COLO668 (cell line): ENCODE measurements around the gene CDC73.
"Not testable (repeated sequence)": the region's sequence is repeated elsewhere in the genome, so short reads cannot be mapped to it uniquely, and the experiment has no call there.

Source experiments
- DNase-seq: peaks from one replicate; lab custom pipeline; 2025; ENCODE audit not compliant: unreplicated experiment; lab: John Stamatoyannopoulos, UW

Gene CDC73

GRCh38 chr1:193113992-193114332 lies 7.9 kb upstream of the CDC73 start:
- DNase-seq = no peak

- no peak for DNase-seq
Measured at GRCh38 chr1:193114485-193115095, 7.2 kb upstream of the CDC73 start.

DNA sequence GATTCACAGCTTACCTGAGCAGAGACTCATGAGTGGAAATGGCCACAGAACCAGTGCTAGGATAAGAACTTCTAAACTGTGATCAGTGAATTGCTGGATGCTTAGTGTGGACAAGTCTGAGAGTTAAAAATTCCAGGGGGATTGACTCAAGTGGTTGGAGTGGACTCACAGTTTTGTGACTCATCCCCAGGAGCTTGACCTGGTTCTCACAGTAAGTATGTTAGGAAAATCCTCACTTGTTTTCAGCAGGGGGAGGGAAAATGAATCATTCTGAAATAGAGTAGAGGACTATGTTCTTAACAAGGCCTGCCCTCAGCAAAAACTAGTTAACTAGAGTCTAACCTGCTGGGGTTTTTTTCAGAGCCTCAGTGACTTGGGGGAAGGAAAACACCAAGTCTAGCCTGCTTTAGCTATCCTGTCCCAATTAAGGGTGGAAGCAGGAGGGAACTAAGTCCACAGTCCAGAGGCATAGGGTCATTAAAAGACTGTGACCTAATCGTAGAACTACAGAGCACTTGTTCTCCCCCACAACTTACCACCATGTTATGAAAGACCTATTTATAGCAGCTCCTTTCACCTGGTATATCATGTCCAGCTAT lies 6.1 kb upstream of the CDC73 start:
- DNase-seq = no peak

GRCh38 chr1:193117167-193117566 lies 4.7 kb upstream of the CDC73 start:
- not testable (repeated sequence) for DNase-seq

DNA sequence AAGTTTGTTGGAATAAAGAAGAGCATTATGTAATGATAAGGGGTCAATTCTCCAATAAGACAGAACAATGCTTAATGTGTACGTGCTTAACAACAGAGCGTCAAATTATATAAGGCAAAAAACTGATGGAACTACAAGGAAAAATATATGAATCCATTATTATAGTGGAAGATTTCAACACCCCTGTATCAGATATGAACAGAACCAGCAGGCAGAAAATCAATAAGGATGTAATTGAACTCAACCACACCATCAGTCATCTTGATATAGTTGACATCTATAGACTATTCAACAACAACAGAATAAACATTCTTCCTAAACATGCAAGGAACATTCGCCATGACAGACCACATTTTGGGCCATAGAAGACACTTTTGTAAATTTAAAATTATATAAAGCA lies 3.6 kb upstream of the CDC73 start:
- no peak for DNase-seq

GRCh38 chr1:193118803-193119730 lies 2.8 kb upstream of the CDC73 start:
- no peak for DNase-seq

DNA sequence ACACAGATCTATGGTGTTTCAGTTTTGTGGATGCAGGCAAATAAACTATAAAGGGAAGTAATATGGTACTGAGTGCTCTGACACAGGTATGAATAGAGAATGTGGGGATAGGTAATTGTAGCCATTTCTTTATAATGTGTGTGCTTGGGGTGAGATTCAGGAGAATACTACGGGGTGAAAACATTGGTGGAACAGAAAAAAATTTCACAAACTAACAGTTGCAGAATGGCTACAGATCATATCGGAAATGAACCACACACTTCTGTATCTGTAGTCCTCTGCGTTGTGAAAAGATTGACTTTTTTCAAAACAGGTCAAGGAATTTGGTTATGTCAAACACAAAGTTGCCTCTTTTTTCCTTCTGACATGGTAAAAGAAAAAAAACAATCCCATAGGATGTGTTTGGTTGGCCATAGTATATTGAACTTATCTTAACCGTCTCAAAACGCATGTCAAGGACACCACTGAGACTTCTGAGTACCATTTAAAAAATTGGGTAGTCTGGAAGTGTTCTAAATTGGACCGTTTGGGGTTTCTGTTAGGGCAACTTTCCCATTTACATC lies 1.1 kb upstream of the CDC73 start:
- DNase-seq = no peak

GRCh38 chr1:193123751-193124150 lies 1.9 kb downstream of the CDC73 start:
- no peak for DNase-seq

GRCh38 chr1:193125369-193125768 lies 3.5 kb downstream of the CDC73 start:
- DNase-seq = no peak

- no peak for DNase-seq
Measured at GRCh38 chr1:193131266-193131860, 9.5 kb downstream of the CDC73 start.

DNA sequence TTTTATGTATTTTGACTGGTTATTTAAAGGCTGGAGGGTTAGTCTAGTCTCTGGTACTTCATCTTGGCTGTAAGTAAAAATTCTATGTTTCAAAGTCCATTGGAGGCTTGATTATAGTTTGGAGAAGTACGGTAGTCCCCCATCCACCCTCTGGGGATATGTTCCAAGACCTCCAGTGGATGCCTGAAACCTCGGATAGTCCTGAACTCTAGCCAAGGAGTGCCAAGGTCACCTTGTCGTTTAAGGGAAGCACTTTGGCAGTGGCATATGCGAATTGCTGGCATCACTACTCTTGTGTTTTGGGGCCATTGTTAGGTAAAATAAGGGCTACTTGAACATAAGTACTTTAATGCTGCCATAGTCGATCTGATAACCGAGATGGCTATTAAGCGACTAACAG lies 18.4 kb downstream of the CDC73 start:
- no peak for DNase-seq

GRCh38 chr1:193141804-193142203 lies 20.0 kb downstream of the CDC73 start:
- DNase-seq = no peak

DNA sequence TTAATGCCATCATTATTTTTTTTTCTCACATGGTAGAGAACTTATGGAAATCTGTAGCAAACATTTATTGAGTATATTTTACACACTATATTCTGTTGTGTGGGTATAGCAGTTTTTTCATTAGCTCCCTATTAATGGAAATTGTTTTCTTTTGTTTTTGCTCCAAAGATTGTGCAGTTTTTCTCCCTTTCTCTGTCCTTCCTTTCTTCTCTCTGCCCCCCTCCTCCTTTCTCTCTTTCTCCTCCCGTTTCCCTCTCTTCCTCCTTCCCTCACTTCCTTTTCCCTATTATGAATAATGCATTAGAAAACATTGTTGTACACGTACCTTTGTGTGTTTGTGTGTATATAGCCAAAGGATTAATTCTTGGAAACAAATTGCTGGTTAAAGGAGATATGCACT lies 20.6 kb downstream of the CDC73 start:
- no peak for DNase-seq

- no peak for DNase-seq
Measured at GRCh38 chr1:193143285-193143684, 21.5 kb downstream of the CDC73 start.

GRCh38 chr1:193144361-193144938 lies 22.6 kb downstream of the CDC73 start:
- DNase-seq = no peak

DNA sequence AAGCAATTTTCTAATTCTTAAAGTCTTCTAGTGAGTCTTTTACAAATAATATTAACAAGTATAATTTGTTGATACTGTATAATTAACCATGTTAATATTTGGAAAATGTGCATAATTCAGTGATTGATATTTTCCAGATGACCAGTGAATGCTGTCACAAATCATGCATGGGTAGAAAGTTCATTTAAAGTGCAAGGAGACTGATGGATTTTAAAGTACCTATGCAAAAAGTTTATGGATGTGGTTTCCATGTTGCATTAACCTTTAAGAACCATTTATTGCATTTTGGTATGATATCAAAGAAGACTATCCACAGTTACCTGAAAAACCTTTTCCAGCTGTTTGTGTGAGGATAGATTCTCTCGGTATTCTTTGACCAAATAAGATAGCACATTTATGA lies 23.2 kb downstream of the CDC73 start:
- no peak for DNase-seq

DNA sequence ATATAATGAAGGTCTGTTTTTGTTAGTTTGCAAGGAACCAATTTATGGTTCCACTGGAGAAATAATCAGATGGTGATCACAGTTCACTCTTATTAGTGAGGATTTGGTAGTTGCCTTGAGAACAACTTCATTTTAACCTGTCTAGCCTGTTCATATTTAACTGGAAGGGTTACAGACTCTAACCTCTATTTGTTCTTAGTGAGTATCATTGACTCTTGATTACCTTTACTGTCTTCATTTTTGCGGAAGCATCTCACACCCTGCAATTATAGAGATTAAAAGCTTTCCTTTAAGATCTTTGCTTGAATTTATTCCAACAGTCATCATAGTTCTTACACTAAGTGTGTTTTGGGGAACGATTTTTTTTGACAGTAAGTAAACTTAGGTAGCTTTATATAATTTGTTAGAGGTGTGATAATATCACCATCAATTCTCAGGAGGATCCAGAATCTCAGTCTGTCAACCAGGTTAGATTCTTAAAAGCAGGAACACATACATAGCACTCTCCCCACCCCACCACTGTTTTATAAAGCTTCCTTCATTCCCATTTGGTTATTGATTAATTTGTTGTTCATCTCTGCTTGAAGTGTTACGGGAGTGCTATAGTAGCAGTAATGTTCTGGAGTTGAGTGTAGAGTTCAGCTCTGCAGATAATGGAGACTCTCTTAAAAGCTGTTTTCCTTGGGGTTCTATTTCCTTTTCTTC lies 34.4 kb downstream of the CDC73 start:
- DNase-seq = no peak

- no peak for DNase-seq
Measured at GRCh38 chr1:193156822-193157142, 35.0 kb downstream of the CDC73 start.

GRCh38 chr1:193157360-193157759 lies 35.5 kb downstream of the CDC73 start:
- no peak for DNase-seq

- DNase-seq = no peak
Measured at GRCh38 chr1:193176113-193176512, 54.3 kb downstream of the CDC73 start.

DNA sequence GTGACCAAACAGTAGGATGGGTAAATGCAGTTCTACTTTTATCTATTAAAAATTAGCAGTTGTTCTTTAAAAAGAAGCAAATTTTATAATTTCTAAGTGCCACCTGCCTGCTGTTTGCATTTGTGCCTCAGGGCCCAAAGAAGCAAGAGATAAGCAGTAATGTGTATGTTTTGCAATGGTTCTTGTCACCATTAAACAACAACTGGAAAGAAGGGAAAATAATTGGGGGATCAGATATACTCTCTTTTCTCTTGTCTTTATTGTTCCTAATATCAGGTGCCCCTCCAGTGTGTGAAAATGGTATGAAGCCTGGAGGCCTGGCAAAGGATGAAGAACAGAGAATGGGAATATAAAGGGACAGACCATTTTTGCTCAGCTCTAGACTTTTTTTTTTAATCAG lies 55.0 kb downstream of the CDC73 start:
- DNase-seq = no peak
